H1 (cell line): ENCODE results near the gene FAM50B. TPM values are rescaled to one million over a fixed set of nuclear protein-coding genes. Genes with fewer than 3 reads are reported as not detected.

Source experiments
- CTCF ChIA-PET: fragments of 300-600 bp; sonication (Branson Sonifier 250); formaldehyde crosslinking; loops from one replicate; lab custom pipeline; 2021; ENCODE audit not compliant: partially characterized antibody; lab: Charles Lee
- POLR2A ChIA-PET: fragments of 300-600 bp; sonication (Branson Sonifier 250); formaldehyde crosslinking; loops from one replicate; lab custom pipeline; 2021; ENCODE audit warnings: inconsistent platforms; ENCODE audit not compliant: partially characterized antibody; lab: Charles Lee
- DNase-seq, 2 experiments: peaks; one replicate each; pipeline versions ENCODE4 v3.0.0 to v3.0.0-alpha.2; 2010 to 2022; ENCODE audit warnings: low spot score in 2 of 2, low read depth in 1 of 2, mixed read lengths in 1 of 2
- FAIRE-seq: peaks from 2 replicates; lab custom pipeline; 2011; peaks lifted over from hg19 to GRCh38; lab: Jason Lieb, UNC
- H2AFZ ChIP-seq: 2 replicates; pipeline ENCODE4 v1.8.1; 2012; ENCODE audit warnings: low read length, inconsistent platforms
- H2AK5ac ChIP-seq: 2 replicates; pipeline ENCODE4 v1.6.1; 2013; ENCODE audit warnings: low read depth, low read length
- H2BK120ac ChIP-seq: replicated peaks from 2 replicates; pipeline ENCODE3; 2013; ENCODE audit warnings: low read depth, low read length, inconsistent platforms
- H2BK12ac ChIP-seq: 2 replicates; pipeline ENCODE4 v1.6.1; 2013; ENCODE audit warnings: low read depth, low read length
- H2BK15ac ChIP-seq: 2 replicates; pipeline ENCODE4 v1.6.1; 2013; ENCODE audit warnings: low read length
- H2BK20ac ChIP-seq: 2 replicates; pipeline ENCODE4 v1.6.1; 2013; ENCODE audit warnings: low read length
- H2BK5ac ChIP-seq: 2 replicates; pipeline ENCODE4 v1.6.1; 2013; ENCODE audit warnings: low read depth, low read length
- H3K14ac ChIP-seq: 2 replicates; pipeline ENCODE4 v1.6.1; 2013; ENCODE audit warnings: inconsistent platforms; ENCODE audit not compliant: insufficient read length
- H3K18ac ChIP-seq: 2 replicates; pipeline ENCODE4 v1.6.1; 2013; ENCODE audit warnings: low read length; ENCODE audit errors: extremely low read depth
- H3K23ac ChIP-seq: 2 replicates; pipeline ENCODE4 v1.6.1; 2013; ENCODE audit warnings: inconsistent platforms; ENCODE audit not compliant: insufficient read length
- H3K23me2 ChIP-seq: 2 replicates; pipeline ENCODE4 v1.6.1; 2013; ENCODE audit warnings: low read depth, low read length
- H3K27ac ChIP-seq: 2 replicates; pipeline ENCODE4 v1.6.1; 2011; ENCODE audit warnings: low read depth, low read length, inconsistent platforms
- H3K27me3 ChIP-seq, 4 experiments: replicated peaks in 1 of 4; 1 replicate in 1 of 4; 2 replicates in 3 of 4; pipeline versions ENCODE4 v1.6.1 to v1.8.1; 2011 to 2013; ENCODE audit warnings: low read length in 3 of 4, mild to moderate bottlenecking in 3 of 4, inconsistent platforms in 2 of 4, mixed read lengths in 2 of 4, moderate library complexity in 1 of 4; ENCODE audit not compliant: control insufficient read depth in 3 of 4, insufficient read depth in 3 of 4; ENCODE audit errors: extremely low read depth in 1 of 4
- H3K36me3 ChIP-seq, 4 experiments: 2 replicates each; pipeline versions ENCODE4 v1.6.1 to v1.8.1; 2011 to 2013; ENCODE audit warnings: mild to moderate bottlenecking in 4 of 4, low read length in 3 of 4, moderate library complexity in 2 of 4, control low read depth in 1 of 4, inconsistent platforms in 1 of 4; ENCODE audit not compliant: insufficient read depth in 4 of 4, control insufficient read depth in 2 of 4
- H3K4ac ChIP-seq: replicated peaks from 2 replicates; pipeline ENCODE3; 2013; ENCODE audit warnings: low read length, low read depth, mixed read lengths, inconsistent platforms; ENCODE audit not compliant: insufficient read length
- H3K4me1 ChIP-seq, 4 experiments: replicated peaks in 1 of 4; 1 replicate in 1 of 4; 2 replicates in 3 of 4; pipeline versions ENCODE4 v1.6.1 to v1.8.1; 2011 to 2013; ENCODE audit warnings: low read length in 3 of 4, inconsistent platforms in 2 of 4, mixed read lengths in 1 of 4; ENCODE audit not compliant: insufficient read depth in 4 of 4, control insufficient read depth in 3 of 4
- H3K4me2 ChIP-seq, 2 experiments: 2 replicates each; pipeline versions ENCODE4 v1.6.1 to v1.8.1; 2011 to 2013; ENCODE audit warnings: low read depth in 2 of 2, low read length in 2 of 2, control low read depth in 1 of 2, inconsistent platforms in 1 of 2, mild to moderate bottlenecking in 1 of 2; ENCODE audit not compliant: insufficient read depth in 1 of 2
- H3K4me3 ChIP-seq, 4 experiments: fragments of 200-600, 300-600 bp in 1 of 4; sonication (generic), shearing (Covaris generic), sonication (Bioruptor Twin) in 1 of 4; 2 replicates each; pipeline versions ENCODE4 v1.5.1 to v1.8.1; 2011 to 2016; ENCODE audit warnings: low read length in 4 of 4, low read depth in 3 of 4, control low read depth in 2 of 4, inconsistent platforms in 2 of 4, mild to moderate bottlenecking in 2 of 4, mixed read lengths in 1 of 4, moderate library complexity in 1 of 4; ENCODE audit not compliant: insufficient read depth in 2 of 4; ENCODE audit errors: extremely low read depth in 1 of 4
- H3K56ac ChIP-seq: replicated peaks from 2 replicates; pipeline ENCODE3; 2013; ENCODE audit warnings: low read depth, mild to moderate bottlenecking, mixed read lengths, low read length, inconsistent platforms; ENCODE audit not compliant: insufficient read length
- H3K79me1 ChIP-seq: 2 replicates; pipeline ENCODE4 v1.6.1; 2013; ENCODE audit warnings: low read depth, low read length, control low read depth
- H3K79me2 ChIP-seq, 2 experiments: 2 replicates each; pipeline versions ENCODE4 v1.6.1 to v1.8.1; 2012 to 2013; ENCODE audit warnings: low read length in 2 of 2, mild to moderate bottlenecking in 2 of 2, inconsistent platforms in 1 of 2; ENCODE audit not compliant: insufficient read depth in 2 of 2, control insufficient read depth in 1 of 2
- H3K9ac ChIP-seq, 4 experiments: replicated peaks in 1 of 4; 1 replicate in 1 of 4; 2 replicates in 3 of 4; pipeline versions ENCODE4 v1.6.1 to v1.8.1; 2011 to 2013; ENCODE audit warnings: low read depth in 3 of 4, low read length in 3 of 4, control low read depth in 2 of 4, mild to moderate bottlenecking in 2 of 4, moderate library complexity in 2 of 4, inconsistent platforms in 1 of 4; ENCODE audit errors: extremely low read depth in 1 of 4
- H3K9me3 ChIP-seq, 2 experiments: 2 replicates each; pipeline versions ENCODE4 v1.6.1 to v1.8.1; 2012 to 2013; ENCODE audit warnings: mild to moderate bottlenecking in 2 of 2, moderate library complexity in 2 of 2, control low read depth in 1 of 2, inconsistent platforms in 1 of 2, low read depth in 1 of 2, low read length in 1 of 2, mixed read lengths in 1 of 2; ENCODE audit not compliant: insufficient read depth in 2 of 2
- H4K20me1 ChIP-seq, 2 experiments: replicated peaks in 1 of 2; 2 replicates each; pipeline versions ENCODE3 to v1.8.1; 2011 to 2013; ENCODE audit warnings: inconsistent platforms in 2 of 2, low read length in 2 of 2, mild to moderate bottlenecking in 1 of 2; ENCODE audit not compliant: insufficient read depth in 2 of 2, control insufficient read depth in 1 of 2
- H4K5ac ChIP-seq: 2 replicates; pipeline ENCODE4 v1.6.1; 2013; ENCODE audit warnings: low read length, low read depth, mixed read lengths, inconsistent platforms; ENCODE audit not compliant: insufficient read length
- H4K8ac ChIP-seq: 2 replicates; pipeline ENCODE4 v1.8.0; 2013; ENCODE audit warnings: mild to moderate bottlenecking, moderate library complexity, low read length, inconsistent platforms; ENCODE audit not compliant: insufficient read depth; ENCODE audit errors: extremely low read depth
- H4K91ac ChIP-seq: replicated peaks from 2 replicates; pipeline ENCODE3; 2013; ENCODE audit warnings: low read length, mixed read lengths, inconsistent platforms; ENCODE audit not compliant: insufficient read length
- CBX5 ChIP-seq: fragments of 300-800, 300-1000 bp; sonication (generic); IDR thresholded peaks from 2 replicates; pipeline ENCODE4 v1.7.1; 2016; ENCODE audit warnings: antibody characterized with exemption, low read length, low read depth
- GABPA ChIP-seq: IDR thresholded peaks from 2 replicates; pipeline ENCODE4 v1.6.1; 2011; ENCODE audit warnings: mild to moderate bottlenecking, low read length, moderate library complexity, borderline replicate concordance; ENCODE audit not compliant: insufficient read depth
- KDM1A ChIP-seq: fragments of 200-600, 300-600 bp; sonication (generic); IDR thresholded peaks from 2 replicates; pipeline ENCODE4 v1.7.1; 2016; ENCODE audit warnings: mild to moderate bottlenecking, low read length, borderline replicate concordance
- NANOG ChIP-seq: IDR thresholded peaks from 2 replicates; pipeline ENCODE4 v1.6.1; 2011; ENCODE audit warnings: low read length, low read depth, mild to moderate bottlenecking, inconsistent platforms; ENCODE audit not compliant: insufficient read depth, poor library complexity, severe bottlenecking
- RAD21 ChIP-seq, 2 experiments: IDR thresholded peaks in 1 of 2; conservative IDR thresholded peaks in 1 of 2; 2 replicates each; pipeline ENCODE4 v1.6.1; 2011; ENCODE audit warnings: low read depth in 2 of 2, low read length in 2 of 2, improper control_type of control experiment in 1 of 2, inconsistent platforms in 1 of 2, mild to moderate bottlenecking in 1 of 2, moderate library complexity in 1 of 2
- WGBS, 2 experiments: shearing (Covaris generic) in 1 of 2; methylation state at CpG; one replicate each; pipeline versions ENCODE4 v1.1.6 to v1.1.7; 2013 to 2015; ENCODE audit warnings: low lambda C conversion rate in 2 of 2, mixed read lengths in 2 of 2, inconsistent platforms in 1 of 2, low coverage in 1 of 2, missing lambda C conversion rate in 1 of 2; ENCODE audit not compliant: insufficient replicate concordance in 2 of 2, insufficient coverage in 1 of 2, insufficient read length in 1 of 2; ENCODE audit errors: extremely low coverage in 1 of 2, missing lambda C conversion rate in 1 of 2; 5-methylcytosine and 5-hydroxymethylcytosine counted together
- polyA plus RNA-seq, 7 experiments: library from polyadenylated mRNA; depleted of rRNA in 3 of 7; stranded (reverse) in 5 of 7; unstranded in 2 of 7; fragments of >200 nt in 5 of 7; fragments of 200-250 nt in 2 of 7; gene quantifications; 1 replicate in 5 of 7; 2 replicates in 1 of 7; 4 replicates in 1 of 7; pipeline versions ENCODE4 v1.2.1 to v1.2.3, GENCODE V29; 2011 to 2013; ENCODE audit warnings: missing spikeins in 2 of 7, mixed read lengths in 2 of 7
- total RNA-seq: library from RNA; stranded (reverse); fragmentation: NEBNext Ultra II Directional; extraction: Animal tissue kit (Norgen Biotek cat#: 25700); gene quantifications from 2 replicates; pipeline ENCODE4 v1.2.1, GENCODE V29; 2021
- TF ChIP-seq, protein P1 (sequence below): IDR thresholded peaks from 2 replicates; pipeline ENCODE4 v1.6.1; 2011; ENCODE audit warnings: low read depth, mild to moderate bottlenecking, low read length; ENCODE audit not compliant: insufficient read depth
- TF ChIP-seq, protein P2 (sequence below), 3 experiments: IDR thresholded peaks; 1 replicate in 2 of 3; 2 replicates in 1 of 3; pipeline versions ENCODE4 v1.5.1 to v1.6.1; 2011; ENCODE audit warnings: low read length in 3 of 3, mild to moderate bottlenecking in 3 of 3, inconsistent platforms in 2 of 3, low read depth in 1 of 3, moderate library complexity in 1 of 3; ENCODE audit not compliant: insufficient read depth in 1 of 3; ENCODE audit errors: control extremely low read depth in 1 of 3

FAM50B gene
- total and polyA plus RNA-seq, 2 of the 8 experiments (the other 6 are each of a cell fraction or from before 2014, with no cell fraction given) = 3.1 to 3.2 TPM

DNA sequence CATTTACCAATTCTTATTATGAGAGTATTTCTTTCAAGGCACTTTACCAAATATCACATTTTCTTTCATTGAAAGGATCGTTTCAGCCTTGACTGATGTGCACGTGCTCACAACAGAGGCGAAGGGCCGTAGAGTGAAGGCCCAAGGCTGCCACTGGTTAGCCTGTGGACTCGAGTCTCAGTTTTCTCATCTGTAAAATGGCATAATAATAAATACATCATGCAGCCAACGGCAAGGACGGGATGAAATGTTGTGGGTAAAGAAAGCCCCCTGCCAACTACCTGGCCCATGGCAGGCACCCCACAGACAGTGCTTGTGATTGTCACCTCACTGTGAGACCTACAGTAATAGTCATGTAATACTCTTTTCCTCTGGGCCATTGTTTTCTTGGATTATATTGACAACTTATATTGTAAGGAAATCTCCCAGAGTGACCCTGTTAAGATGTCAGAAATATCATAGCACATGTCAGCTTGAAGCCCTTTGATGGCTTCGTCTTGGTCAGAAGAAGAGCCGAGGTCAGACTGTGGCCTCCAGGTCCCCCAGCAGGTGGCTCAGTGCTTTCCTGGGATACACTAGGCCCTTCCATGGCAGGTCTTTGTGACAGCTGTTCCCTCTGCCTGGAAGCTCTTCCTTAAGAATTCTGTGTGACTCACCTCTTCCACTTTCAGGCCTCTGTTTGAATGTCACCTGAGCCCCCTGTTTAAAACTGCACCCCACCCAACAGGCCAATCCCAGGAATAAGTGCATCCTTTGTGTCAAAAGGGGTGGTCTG lies 36.3 kb downstream of the FAM50B start:
- no peaks in the 10 kb centered on the region for H3K79me1 ChIP-seq
- no peak overlapping the region for H3K14ac ChIP-seq
- H3K56ac ChIP-seq = no peak overlapping the region
- no peak overlapping the region for H2BK20ac ChIP-seq
- no peak overlapping the region for H2BK15ac ChIP-seq
- H3K9me3 ChIP-seq = no peaks in the 10 kb centered on the region
- POLR2A ChIA-PET = interaction anchor here (0.6 to 1.4 kb wide), 2 partner anchors 21 to 37 kb away, joined by 3 to 4 read pairs; partner anchors contain the start of gene FAM50B
- H4K20me1 ChIP-seq = no peaks in the 10 kb centered on the region
- no peaks in the 10 kb centered on the region for H3K23me2 ChIP-seq
- H3K4me3 ChIP-seq = no peak overlapping the region
- no peak overlapping the region for H2BK12ac ChIP-seq
- no peak overlapping the region for H3K9ac ChIP-seq
- H2AFZ ChIP-seq = no peak overlapping the region
- no peaks in the 10 kb centered on the region for H3K79me2 ChIP-seq
- H3K4me2 ChIP-seq = no peak overlapping the region
- H3K18ac ChIP-seq = no peak overlapping the region
- H3K27me3 ChIP-seq = no peaks in the 10 kb centered on the region
- no peak for FAIRE-seq
- H3K27ac ChIP-seq = no peak overlapping the region
- CTCF ChIA-PET = interaction anchor here (0.6 to 2.1 kb wide), 18 partner anchors 8 to 140 kb away, joined by 3 to 14 read pairs (median 4); partner anchors contain the start of gene FAM50B
- H2BK5ac ChIP-seq = no peak overlapping the region
- no peak overlapping the region for H4K91ac ChIP-seq
- no peak overlapping the region for H4K8ac ChIP-seq
- H3K4me1 ChIP-seq = peaks cover 0 to 2% (median 0%) of the 10 kb centered on the region in 4 experiments; a peak in 1 of 7 replicates
- H2BK120ac ChIP-seq = no peak overlapping the region
- no peak for DNase-seq
- 91% methylated on average over 9 of the region's 9 CpGs; no CpG with 5 or more reads in 1 of the 2 experiments for WGBS, 2 experiments
- no peak overlapping the region for H2AK5ac ChIP-seq
- no peak overlapping the region for H3K4ac ChIP-seq
- H4K5ac ChIP-seq = no peak overlapping the region
- H3K23ac ChIP-seq = no peak overlapping the region
- H3K36me3 ChIP-seq = no peaks in the 10 kb centered on the region
- TF ChIP-seq RAD21 (IDR thresholded peaks at IDR 0.05 in 1 of 2, conservative IDR thresholded peaks at IDR 0.05 in 1 of 2; ENCODE audit: low read depth in 2 of 2, low read length in 2 of 2) = peak; percentile 9 to 52; a peak in 3 of 4 replicates
- no peak for TF ChIP-seq NANOG
- TF ChIP-seq, protein P1, sequence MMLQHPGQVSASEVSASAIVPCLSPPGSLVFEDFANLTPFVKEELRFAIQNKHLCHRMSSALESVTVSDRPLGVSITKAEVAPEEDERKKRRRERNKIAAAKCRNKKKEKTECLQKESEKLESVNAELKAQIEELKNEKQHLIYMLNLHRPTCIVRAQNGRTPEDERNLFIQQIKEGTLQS = no peak
- no peak for TF ChIP-seq GABPA
- TF ChIP-seq KDM1A = no peak
- TF ChIP-seq, protein P2, sequence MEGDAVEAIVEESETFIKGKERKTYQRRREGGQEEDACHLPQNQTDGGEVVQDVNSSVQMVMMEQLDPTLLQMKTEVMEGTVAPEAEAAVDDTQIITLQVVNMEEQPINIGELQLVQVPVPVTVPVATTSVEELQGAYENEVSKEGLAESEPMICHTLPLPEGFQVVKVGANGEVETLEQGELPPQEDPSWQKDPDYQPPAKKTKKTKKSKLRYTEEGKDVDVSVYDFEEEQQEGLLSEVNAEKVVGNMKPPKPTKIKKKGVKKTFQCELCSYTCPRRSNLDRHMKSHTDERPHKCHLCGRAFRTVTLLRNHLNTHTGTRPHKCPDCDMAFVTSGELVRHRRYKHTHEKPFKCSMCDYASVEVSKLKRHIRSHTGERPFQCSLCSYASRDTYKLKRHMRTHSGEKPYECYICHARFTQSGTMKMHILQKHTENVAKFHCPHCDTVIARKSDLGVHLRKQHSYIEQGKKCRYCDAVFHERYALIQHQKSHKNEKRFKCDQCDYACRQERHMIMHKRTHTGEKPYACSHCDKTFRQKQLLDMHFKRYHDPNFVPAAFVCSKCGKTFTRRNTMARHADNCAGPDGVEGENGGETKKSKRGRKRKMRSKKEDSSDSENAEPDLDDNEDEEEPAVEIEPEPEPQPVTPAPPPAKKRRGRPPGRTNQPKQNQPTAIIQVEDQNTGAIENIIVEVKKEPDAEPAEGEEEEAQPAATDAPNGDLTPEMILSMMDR (IDR thresholded peaks at IDR 0.05; ENCODE audit: control extremely low read depth in 1 of 3, insufficient read depth in 1 of 3, low read depth in 1 of 3, low read length in 3 of 3) = peak; percentile 17 to 43 (median 41); a peak in 2 of 4 replicates
- no peak for TF ChIP-seq CBX5
